Uterus (tissue), 4 donors: ENCODE data around the gene PDE6D. TPM values are rescaled to one million over a fixed set of nuclear protein-coding genes. Genes with fewer than 3 reads are reported as not detected.

Source experiments
- DNase-seq, 2 donors: peaks; one replicate each; pipeline ENCODE4 v3.0.0-alpha.2; 2019 to 2020
- H3K27ac ChIP-seq, 2 donors: fragments of 200-600 bp; sonication (generic); 1 replicate in 1 of 2; 2 replicates in 1 of 2; pipeline ENCODE4 v1.5.1; 2016 to 2018
- H3K27me3 ChIP-seq, 2 donors: fragments of 200-600 bp; sonication (generic); one replicate each; pipeline ENCODE4 v1.5.1; 2018 to 2019; ENCODE audit warnings: control low read depth in 1 of 2
- H3K36me3 ChIP-seq, 2 donors: fragments of 200-600 bp; sonication (generic); one replicate each; pipeline ENCODE4 v1.5.1; 2019; ENCODE audit warnings: control low read depth in 1 of 2
- H3K4me1 ChIP-seq, 2 donors: fragments of 200-600 bp; sonication (generic); one replicate each; pipeline ENCODE4 v1.5.1; 2018 to 2019; ENCODE audit warnings: control low read depth in 1 of 2
- H3K4me3 ChIP-seq, 2 donors: fragments of 200-600 bp; sonication (generic); 1 replicate in 1 of 2; 2 replicates in 1 of 2; pipeline ENCODE4 v1.5.1; 2018 to 2019; ENCODE audit warnings: mild to moderate bottlenecking in 1 of 2
- H3K9me3 ChIP-seq, 2 donors: fragments of 200-600 bp; sonication (generic); one replicate each; pipeline ENCODE4 v1.5.1; 2019; ENCODE audit warnings: control low read depth in 1 of 2
- CTCF ChIP-seq, 4 experiments: fragments of 200-600 bp in 2 of 4; fragments of 450-650 bp in 2 of 4; sonication (generic) in 2 of 4; IDR thresholded peaks; one replicate each; pipeline ENCODE4 v1.5.1; 2016 to 2019; ENCODE audit warnings: antibody characterized with exemption in 4 of 4, mild to moderate bottlenecking in 2 of 4, moderate library complexity in 1 of 4
- POLR2A ChIP-seq, 2 donors: fragments of 450-650 bp; IDR thresholded peaks; one replicate each; pipeline ENCODE4 v1.6.1; 2016; ENCODE audit warnings: antibody characterized with exemption in 2 of 2, mild to moderate bottlenecking in 1 of 2, moderate library complexity in 1 of 2
- intact Hi-C: fragments of 100-400 bp; cut with DNase I; formaldehyde crosslinking; loops from one replicate; pipeline ENCODE4 v1.15.1; 2023; ENCODE audit warnings: low total_unique reads
- total RNA-seq, 4 donors: library from RNA; depleted of rRNA in 3 of 4; stranded (reverse); fragments of >200 nt in 3 of 4; gene quantifications; one replicate each; pipeline versions ENCODE4 v1.1.0 to v1.2.4, GENCODE V29; 2014 to 2023
- donor health status: DM: yes; HTN: yes; CAD: no.

Gene PDE6D
- total RNA-seq, 4 donors from 2014 or later = 23.5 to 140 (median 43.6) TPM

DNA sequence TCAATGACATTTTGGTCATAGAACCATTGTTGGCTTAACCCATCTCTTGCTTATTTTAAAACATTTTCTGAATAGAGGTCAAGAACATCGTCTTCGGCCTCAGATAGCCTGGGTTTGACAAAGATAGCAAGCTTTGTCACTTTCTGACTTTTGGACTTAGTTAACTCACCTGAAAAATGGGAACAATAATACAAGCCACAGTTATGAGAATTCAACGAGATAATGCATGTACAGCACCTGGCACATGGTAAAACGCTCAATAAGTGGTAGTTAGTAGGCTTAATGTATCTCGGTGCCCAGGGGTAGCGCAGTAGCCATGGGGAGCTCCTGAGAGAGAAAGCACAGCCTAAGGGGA lies 4.7 kb upstream of the PDE6D start:
- H3K9me3 ChIP-seq = no peaks in the 10 kb centered on the region
- no peak for DNase-seq
- peak overlapping the region; percentile 53 to 64 for H3K27ac ChIP-seq
- no peaks in the 10 kb centered on the region for H3K36me3 ChIP-seq
- H3K4me1 ChIP-seq = no peaks in the 10 kb centered on the region
- TF ChIP-seq POLR2A (IDR thresholded peaks at IDR 0.05) (no peak), CTCF (IDR thresholded peaks at IDR 0.05) (no peak)
- intact Hi-C loops = no loop called here
- no peaks in the 10 kb centered on the region for H3K27me3 ChIP-seq
- peak overlapping the region; percentile 55 to 67 for H3K4me3 ChIP-seq

DNA sequence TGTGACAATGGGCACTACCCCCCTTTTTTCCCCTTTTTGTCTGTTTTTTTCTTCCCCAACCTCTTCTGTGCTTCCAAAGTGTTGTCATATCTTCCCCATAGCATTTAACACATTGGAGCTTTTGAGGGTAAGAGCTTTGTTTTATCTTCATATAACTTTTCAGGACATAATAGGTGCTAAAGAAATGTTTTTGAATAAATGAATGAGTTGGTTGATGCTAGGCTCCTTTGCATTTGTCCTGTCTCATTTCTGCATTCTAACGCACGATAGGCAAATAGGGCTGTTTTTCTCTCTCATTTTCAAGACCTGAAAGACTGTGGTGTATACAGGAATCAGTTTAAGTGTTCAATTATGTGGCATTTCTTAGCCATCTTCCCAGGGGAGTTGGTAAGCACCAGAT lies 4.3 kb upstream of the PDE6D start:
- Histone ChIP-seq H3K27ac (no peak overlapping the region), H3K27me3 (no peaks in the 10 kb centered on the region), H3K9me3 (no peaks in the 10 kb centered on the region), H3K4me1 (peaks cover 0 to 3% of the 10 kb centered on the region in 2 donors), H3K4me3 (no peak overlapping the region), H3K36me3 (no peaks in the 10 kb centered on the region)
- DNase-seq = no peak
- no peak for TF ChIP-seq CTCF (IDR thresholded peaks at IDR 0.05)
- no peak for TF ChIP-seq POLR2A (IDR thresholded peaks at IDR 0.05)
- intact Hi-C loops = no loop called here

GRCh38 chr2:231781798-231782726 lies 980 bp upstream of the PDE6D start:
- Histone ChIP-seq H3K9me3 (no peaks in the 10 kb centered on the region), H3K4me1 (peaks cover 0 to 10% of the 10 kb centered on the region in 2 donors), H3K36me3 (no peaks in the 10 kb centered on the region), H3K27ac (peak overlapping the region; percentile 86 to 87), H3K4me3 (peak overlapping the region; percentile 72 to 90), H3K27me3 (no peaks in the 10 kb centered on the region)
- no peak for DNase-seq
- TF ChIP-seq CTCF (IDR thresholded peaks at IDR 0.05) = no peak
- TF ChIP-seq POLR2A (IDR thresholded peaks at IDR 0.05) = no peak
- intact Hi-C loops = no loop called here

DNA sequence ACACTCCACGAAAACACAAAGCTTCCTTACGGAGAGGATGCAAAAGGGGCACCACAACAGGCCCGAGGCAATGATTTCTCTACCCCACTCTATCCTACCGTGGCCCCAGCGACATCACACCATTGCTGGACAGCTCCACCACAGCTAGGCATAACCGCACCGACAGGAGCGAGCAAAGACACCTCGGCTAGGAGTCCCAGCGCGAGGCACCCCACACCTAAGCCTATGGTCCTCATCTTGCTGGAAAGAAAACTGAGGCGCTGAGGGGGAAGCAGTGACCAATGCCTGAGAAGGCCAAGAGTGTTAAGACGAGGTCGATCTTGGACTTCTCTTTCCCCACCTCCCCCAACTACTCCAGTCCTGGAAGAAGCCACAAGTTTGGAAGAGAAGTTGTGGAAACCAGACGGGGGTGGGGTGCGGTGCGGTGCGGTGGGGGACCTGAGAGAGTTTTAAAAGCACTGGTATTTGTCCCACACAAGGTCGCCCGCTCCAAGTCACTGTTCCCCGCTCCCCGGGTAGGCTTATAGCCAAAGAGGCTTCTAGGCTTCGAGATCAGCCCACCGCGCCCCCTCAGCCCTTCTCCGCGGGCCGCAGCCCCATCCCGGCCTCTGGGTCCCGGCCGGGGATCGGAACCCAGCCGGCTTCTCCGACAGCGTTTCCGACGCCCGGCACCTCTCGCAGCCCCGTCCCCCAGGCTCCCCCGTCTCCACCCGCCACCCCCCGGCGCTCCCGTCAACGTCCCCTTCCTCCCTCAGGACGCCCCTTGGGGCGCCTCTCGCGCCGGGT lies 766 bp downstream of the PDE6D start:
- intact Hi-C loops = no loop called here
- Histone ChIP-seq H3K36me3 (no peaks in the 10 kb centered on the region), H3K27ac (peak overlapping the region; percentile 86 to 87), H3K4me1 (peaks cover 0 to 10% of the 10 kb centered on the region in 2 donors), H3K9me3 (no peaks in the 10 kb centered on the region), H3K4me3 (peak overlapping the region; percentile 72 to 90), H3K27me3 (no peaks in the 10 kb centered on the region)
- TF ChIP-seq CTCF (IDR thresholded peaks at IDR 0.05) (no peak), POLR2A (IDR thresholded peaks at IDR 0.05) (no peak)
- DNase-seq = peak; percentile 18 to 26
